Mucosa of stomach (tissue), 1 donor: ENCODE data around the gene TLE5.
A peak's percentile ranks its signal among the peaks of the same experiment; 100 is the strongest.

Experiments
- H3K27me3 ChIP-seq: one replicate; pipeline ENCODE4 v1.7.0; 2013; ENCODE audit warnings: mild to moderate bottlenecking, low read length; ENCODE audit not compliant: control insufficient read depth, insufficient read depth
- H3K36me3 ChIP-seq: one replicate; pipeline ENCODE4 v1.7.0; 2013; ENCODE audit warnings: low read length; ENCODE audit not compliant: control insufficient read depth, insufficient read depth
- H3K4me1 ChIP-seq: one replicate; pipeline ENCODE4 v1.7.0; 2013; ENCODE audit warnings: mild to moderate bottlenecking, low read length; ENCODE audit not compliant: control insufficient read depth, insufficient read depth
- H3K4me3 ChIP-seq: one replicate; pipeline ENCODE4 v1.7.0; 2013; ENCODE audit warnings: low read length
- H3K9ac ChIP-seq: one replicate; pipeline ENCODE4 v1.7.0; 2013; ENCODE audit warnings: mild to moderate bottlenecking, low read length, moderate library complexity
- H3K9me3 ChIP-seq: one replicate; pipeline ENCODE4 v1.7.0; 2013; ENCODE audit warnings: mild to moderate bottlenecking, low read length, moderate library complexity; ENCODE audit not compliant: control insufficient read depth
- donor health status: Pancreatic carcinoma.

The TLE5 gene

DNA sequence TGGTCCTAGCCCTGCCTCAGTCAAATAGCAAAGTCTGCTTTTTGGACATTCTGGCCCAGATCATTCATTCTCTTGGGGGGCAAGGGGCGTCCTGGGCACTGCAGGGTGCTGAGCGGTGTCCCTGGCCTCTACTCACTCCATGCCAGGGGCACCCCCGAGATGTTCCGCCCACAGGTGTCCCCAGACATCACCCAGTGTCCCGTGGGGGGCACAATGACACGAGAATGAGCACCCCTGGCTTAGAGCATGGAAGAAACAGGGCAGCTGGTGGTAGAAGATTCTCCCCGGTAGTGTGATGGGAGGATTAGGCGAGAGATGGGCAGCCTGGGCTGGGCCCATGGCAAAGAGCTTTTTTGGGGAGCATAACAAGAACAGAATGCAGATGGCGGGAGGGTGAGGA, 5.3 kb upstream of the TLE5 start:
- Histone ChIP-seq H3K4me1 (peaks cover 22% of the 10 kb centered on the region), H3K9ac (no peak overlapping the region), H3K4me3 (no peak overlapping the region), H3K36me3 (no peaks in the 10 kb centered on the region), H3K9me3 (no peaks in the 10 kb centered on the region), H3K27me3 (no peaks in the 10 kb centered on the region)

DNA sequence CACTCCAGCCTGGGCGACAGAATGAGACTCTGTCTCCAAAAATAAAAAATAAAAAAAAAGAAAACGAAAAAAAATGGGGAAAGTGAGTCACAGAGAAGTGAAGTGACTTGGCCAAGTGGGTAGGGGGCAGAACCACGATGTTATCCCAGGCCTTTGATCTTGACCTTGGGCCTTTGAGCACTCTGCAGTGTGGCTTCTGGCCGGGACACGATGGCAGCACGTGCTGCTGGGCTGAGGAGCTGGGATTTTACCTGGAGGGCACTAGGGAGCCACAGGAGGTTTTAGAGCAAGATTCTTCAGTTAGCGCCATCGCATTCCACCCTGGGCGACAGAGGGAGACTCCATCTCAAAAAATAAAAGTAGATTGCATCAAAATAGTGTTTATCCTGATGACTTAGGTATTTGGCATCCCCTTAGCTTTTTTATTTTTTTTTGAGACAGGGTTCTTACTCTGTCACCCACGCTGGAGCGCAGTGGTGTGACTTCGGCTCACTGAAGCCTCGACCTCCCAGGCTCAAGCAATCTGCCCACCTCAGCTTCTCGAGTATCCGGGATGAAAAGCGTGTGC, 4.3 kb upstream of the TLE5 start:
- H3K36me3 ChIP-seq, result no peaks in the 10 kb centered on the region
- no peak overlapping the region for H3K4me3 ChIP-seq
- no peaks in the 10 kb centered on the region for H3K27me3 ChIP-seq
- H3K9ac ChIP-seq, result peak overlapping the region; percentile 55
- H3K4me1 ChIP-seq, result peaks cover 22% of the 10 kb centered on the region
- no peaks in the 10 kb centered on the region for H3K9me3 ChIP-seq

DNA sequence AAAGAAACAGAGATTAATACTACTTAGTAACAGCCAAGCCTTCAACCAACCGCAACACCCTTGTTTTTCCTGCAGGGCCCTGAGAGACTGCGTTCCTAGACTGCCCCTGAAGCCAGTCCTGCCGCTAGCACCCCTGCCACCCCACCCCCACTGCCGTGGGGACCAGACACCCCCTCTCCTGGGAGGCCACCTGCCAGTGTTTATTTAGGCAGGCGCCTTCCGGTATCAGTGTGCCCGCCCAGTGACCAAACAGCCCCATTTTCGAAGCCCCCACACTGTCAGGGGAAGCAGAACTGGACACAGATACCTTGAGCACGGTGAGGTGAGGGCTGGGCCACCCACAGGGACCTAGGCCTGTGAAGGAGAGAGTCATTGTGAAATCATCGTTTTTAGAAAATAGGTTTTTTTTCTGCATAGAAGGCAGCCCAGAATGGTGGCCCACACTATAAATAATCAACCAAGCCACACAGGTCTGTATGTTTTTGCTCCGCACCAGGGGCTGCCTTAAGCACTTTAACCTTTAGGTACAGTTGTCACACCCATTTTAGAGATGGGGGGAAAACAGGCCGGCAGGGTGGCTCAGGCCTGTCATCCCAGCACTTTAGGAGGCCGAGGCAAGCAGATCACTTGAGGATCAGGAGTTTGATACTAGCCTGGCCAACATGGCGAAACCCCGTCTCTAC, 3.5 kb upstream of the TLE5 start:
- Histone ChIP-seq H3K27me3 (no peaks in the 10 kb centered on the region), H3K4me3 (no peak overlapping the region), H3K36me3 (no peaks in the 10 kb centered on the region), H3K4me1 (peaks cover 25% of the 10 kb centered on the region), H3K9ac (peak overlapping the region; percentile 55), H3K9me3 (no peaks in the 10 kb centered on the region)

DNA sequence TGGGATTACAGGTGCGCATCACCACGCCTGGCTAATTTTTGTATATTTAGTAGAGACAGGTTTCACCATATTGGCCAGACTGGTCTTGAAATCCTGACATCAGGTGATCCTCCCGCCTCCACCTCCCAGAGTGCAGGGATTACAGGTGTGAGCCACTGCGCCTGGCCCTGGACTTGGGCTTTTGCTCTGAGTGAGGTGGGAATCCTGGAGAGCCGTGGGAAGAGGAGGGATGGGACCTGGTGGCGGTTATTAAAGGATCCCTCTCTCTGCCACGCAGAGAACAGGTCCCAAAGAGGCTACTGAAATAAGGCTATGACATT, 1.7 kb upstream of the TLE5 start:
- H3K9ac ChIP-seq, result no peak overlapping the region
- no peak overlapping the region for H3K4me3 ChIP-seq
- H3K9me3 ChIP-seq, result no peaks in the 10 kb centered on the region
- H3K4me1 ChIP-seq, result peaks cover 33% of the 10 kb centered on the region
- H3K36me3 ChIP-seq, result peaks cover 6% of the 10 kb centered on the region
- no peaks in the 10 kb centered on the region for H3K27me3 ChIP-seq

DNA sequence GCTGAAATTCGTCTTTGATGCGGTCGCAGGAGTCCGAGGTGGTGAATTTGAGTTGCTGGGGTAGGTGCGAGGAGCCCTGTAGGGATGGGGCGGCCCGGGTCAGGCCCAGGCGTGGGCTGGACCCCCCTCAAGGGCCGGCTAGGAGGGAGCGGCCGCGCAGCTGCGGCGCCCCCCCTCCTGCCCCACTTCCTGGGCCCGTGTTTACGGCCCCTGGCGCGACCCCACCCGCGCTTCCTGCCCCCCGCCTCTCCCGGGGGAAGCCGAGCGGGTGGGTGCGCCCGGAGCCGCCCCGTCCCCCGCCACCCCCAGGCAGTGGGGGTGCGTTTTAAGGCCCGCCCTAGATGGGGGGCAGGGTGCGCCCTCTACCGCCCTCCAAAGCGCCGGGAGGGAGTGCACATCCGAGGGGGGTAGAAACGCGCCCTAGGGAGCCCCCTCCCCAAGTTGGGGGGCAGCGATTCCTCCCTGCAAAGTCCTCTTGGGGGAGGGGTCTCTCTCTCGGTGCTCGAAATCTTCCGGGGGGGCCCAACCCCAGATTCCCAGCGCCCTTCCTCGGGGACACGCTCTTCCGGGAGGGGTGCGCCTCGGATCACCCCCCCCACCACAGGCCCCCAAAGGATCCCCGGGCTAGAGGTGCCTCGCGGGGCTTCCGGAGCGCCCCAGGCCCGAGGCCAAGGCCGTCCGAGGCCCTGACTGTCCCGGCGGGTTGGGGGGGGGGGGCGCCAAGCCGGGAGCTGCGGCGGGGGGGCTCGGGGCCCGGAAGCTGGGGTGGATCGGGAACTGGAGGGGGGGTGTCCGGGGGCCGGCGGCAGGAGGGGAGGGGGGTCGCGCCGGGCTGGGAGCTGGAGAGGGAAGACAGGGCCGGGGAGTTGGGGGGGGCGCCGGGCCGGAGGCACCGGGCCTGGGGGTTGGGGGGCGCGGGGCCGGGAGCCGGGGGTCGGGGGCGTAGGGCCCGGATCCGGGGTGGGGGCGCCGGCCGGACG, 823 bp downstream of the TLE5 start:
- H3K4me1 ChIP-seq, result peaks cover 52% of the 10 kb centered on the region
- peak overlapping the region; percentile 87 for H3K9ac ChIP-seq

DNA sequence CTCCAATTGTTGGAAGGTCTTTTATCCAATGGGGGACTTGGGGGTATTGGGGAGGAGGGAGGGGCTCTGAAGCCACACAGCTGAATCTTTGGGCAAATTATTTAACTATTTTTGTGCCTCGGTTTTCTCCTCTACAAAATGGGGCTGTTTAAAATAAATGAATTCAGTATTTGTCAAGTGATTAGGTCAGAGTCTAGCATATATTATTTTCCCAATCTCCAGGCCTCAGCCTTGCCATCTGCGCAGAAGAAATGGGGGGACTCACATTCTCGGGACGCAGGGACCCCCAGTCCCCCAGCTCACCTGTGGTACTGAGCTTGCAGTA, 1.5 kb downstream of the TLE5 start:
- peak overlapping the region; percentile 87 for H3K9ac ChIP-seq
- no peaks in the 10 kb centered on the region for H3K9me3 ChIP-seq
- H3K4me3 ChIP-seq, result peak overlapping the region; percentile 56
- H3K4me1 ChIP-seq, result peaks cover 55% of the 10 kb centered on the region
- peaks cover 11% of the 10 kb centered on the region for H3K36me3 ChIP-seq
- no peaks in the 10 kb centered on the region for H3K27me3 ChIP-seq

More for the DNA sequence above, 823 bp downstream of the TLE5 start:
- peak overlapping the region; percentile 56 for H3K4me3 ChIP-seq
- no peaks in the 10 kb centered on the region for H3K9me3 ChIP-seq
- no peaks in the 10 kb centered on the region for H3K27me3 ChIP-seq
- H3K36me3 ChIP-seq, result peaks cover 11% of the 10 kb centered on the region

DNA sequence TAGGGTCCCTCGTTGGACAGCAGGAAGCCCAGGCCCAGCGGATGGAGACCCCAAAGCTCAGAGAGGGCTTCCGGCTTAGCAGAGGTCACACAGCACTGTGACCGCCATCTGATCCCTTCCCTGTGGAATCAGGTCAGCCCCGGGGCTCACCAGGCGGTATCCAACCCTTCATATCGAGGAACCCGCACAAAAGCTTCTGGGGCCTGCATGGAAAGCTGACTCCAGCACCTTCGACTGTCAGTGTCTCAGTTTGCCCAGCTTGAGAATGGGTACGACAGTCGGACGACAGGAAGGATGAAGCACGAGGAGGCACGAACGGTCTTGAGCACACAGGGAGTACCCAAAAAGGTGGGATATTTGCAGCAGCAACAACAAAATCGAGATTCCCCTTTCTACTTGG, 2.6 kb downstream of the TLE5 start:
- H3K9ac ChIP-seq, result no peak overlapping the region
- no peaks in the 10 kb centered on the region for H3K27me3 ChIP-seq
- no peaks in the 10 kb centered on the region for H3K9me3 ChIP-seq
- no peak overlapping the region for H3K4me3 ChIP-seq
- peaks cover 57% of the 10 kb centered on the region for H3K4me1 ChIP-seq
- peaks cover 19% of the 10 kb centered on the region for H3K36me3 ChIP-seq

DNA sequence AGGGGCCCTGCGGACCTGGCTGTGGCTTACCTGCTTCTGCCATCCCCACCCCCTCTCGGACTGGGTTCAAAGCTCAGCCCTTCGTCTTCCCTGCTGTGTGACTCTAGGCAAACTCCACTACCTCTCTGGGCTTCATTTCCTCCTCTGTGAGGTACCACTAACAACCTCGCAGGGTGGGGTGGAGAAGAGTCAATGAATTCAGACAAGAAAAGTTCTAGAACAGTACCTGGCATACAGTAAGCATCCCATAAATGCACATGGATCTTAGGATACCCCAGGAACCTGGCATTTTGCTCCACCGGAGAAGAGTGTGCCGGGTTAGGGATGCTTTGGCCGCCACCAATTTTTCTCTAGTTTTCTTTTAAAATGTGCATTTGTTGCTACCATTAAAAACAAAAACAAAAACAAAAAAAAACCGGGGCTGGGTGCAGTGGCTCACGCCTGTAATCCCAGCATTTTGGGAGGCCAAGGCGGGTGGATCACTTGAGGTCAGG, 3.4 kb downstream of the TLE5 start:
- peaks cover 57% of the 10 kb centered on the region for H3K4me1 ChIP-seq
- no peaks in the 10 kb centered on the region for H3K9me3 ChIP-seq
- H3K4me3 ChIP-seq, result no peak overlapping the region
- H3K27me3 ChIP-seq, result no peaks in the 10 kb centered on the region
- H3K9ac ChIP-seq, result no peak overlapping the region
- H3K36me3 ChIP-seq, result peaks cover 24% of the 10 kb centered on the region

DNA sequence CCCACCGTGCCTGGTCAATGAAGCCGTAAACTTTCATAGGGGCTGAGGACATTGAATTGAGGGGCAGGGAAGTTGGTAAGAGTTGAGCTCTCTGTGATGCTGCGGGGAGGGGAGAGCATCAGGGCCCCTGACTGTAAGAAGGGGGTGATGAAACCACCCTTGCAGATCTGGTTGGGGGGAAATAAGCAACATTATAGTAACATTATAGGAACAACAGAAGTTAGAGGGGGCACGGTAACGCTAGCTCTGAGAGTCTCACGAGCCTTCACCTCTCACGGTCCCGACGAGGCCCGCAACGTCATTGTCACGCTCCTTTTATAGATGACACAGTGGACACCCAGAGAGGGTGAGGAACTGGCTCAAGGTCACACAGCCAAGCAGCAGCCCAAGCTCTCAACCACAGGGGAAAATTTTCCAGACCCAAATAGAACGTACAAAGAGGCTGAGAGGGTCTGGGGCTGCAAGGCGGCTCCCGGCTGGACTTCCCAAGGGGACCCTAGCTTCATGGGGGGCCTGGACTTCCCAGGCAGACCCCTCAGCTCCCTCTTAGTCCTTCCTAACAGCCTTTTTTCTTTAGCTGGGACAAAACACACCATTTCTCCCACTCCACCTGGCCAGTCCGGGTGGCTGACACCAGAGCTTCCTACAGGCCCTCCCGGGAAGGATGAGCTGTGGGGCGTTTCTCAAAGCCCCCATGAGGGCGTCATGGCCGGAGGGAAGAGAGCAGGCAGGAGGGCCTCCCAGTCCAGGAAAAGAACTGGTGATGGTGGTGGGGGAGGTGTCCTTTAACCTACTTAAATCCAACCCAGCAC, 4.1 kb downstream of the TLE5 start:
- H3K36me3 ChIP-seq, result peaks cover 24% of the 10 kb centered on the region
- no peak overlapping the region for H3K4me3 ChIP-seq
- peak overlapping the region; percentile 39 for H3K9ac ChIP-seq
- no peaks in the 10 kb centered on the region for H3K27me3 ChIP-seq
- H3K9me3 ChIP-seq, result no peaks in the 10 kb centered on the region
- H3K4me1 ChIP-seq, result peaks cover 56% of the 10 kb centered on the region

DNA sequence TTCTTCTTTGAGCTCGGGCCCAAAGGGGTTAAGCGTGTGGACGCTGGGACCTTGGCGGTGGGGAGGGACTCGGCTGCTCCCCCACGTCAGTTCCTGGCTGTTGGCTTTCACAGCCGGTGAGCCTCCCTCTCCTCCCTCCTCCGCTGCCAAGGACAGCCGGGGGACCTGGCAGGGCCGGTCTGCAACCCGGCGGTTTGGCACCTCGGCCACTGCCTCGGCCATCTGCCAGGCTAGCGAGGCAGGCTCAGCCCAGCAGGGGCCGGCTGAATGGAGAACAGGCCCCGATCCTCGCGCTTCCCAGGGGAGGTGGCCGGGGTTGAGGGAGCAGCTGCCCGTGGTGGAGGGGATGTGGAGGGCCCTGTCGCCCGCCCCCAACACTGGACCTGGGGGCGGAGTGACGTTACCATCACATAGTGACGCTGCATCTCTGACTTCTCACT, 5.0 kb downstream of the TLE5 start:
- no peak overlapping the region for H3K4me3 ChIP-seq
- H3K36me3 ChIP-seq, result peaks cover 24% of the 10 kb centered on the region

DNA sequence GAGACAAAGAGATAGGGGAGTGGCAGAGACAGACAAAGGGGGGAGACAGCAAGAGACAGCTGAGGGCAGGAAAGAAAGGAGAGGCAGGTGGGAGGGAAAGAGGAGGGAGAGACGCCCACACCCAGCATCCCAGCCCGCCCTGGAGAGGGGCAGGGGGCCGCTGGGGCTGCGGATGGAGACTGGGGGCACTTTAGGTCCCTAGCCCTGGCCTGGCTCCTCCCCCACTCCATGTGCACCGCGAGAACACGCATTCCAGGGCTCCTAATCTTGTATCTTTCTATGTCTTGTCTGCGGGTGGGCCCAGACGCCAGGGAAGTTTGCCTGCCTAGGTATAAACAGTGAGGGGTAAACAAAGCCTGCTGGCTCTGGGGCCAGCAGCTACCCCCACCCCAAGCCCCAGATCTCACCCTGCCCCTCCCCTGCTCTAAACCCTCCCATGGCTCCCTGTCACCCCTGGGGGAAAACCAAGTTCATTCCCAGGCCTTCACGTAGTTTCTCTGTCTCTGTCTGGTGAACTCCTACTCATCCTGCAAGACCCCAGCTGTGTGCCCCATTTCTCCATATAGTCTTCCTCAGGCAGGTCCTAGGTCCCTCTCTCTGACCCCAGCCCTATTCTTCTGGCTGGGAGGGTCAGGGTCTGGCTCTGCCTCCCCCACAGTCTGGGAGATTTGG, 5.7 kb downstream of the TLE5 start:
- H3K4me3 ChIP-seq, result no peak overlapping the region
- H3K4me1 ChIP-seq, result peaks cover 50% of the 10 kb centered on the region
- H3K27me3 ChIP-seq, result no peaks in the 10 kb centered on the region
- peak overlapping the region; percentile 39 for H3K9ac ChIP-seq
- H3K36me3 ChIP-seq, result peaks cover 24% of the 10 kb centered on the region
- no peaks in the 10 kb centered on the region for H3K9me3 ChIP-seq

More for the DNA sequence above, 5.0 kb downstream of the TLE5 start:
- H3K4me1 ChIP-seq, result peaks cover 50% of the 10 kb centered on the region
- no peaks in the 10 kb centered on the region for H3K27me3 ChIP-seq
- no peaks in the 10 kb centered on the region for H3K9me3 ChIP-seq
- peak overlapping the region; percentile 39 for H3K9ac ChIP-seq
